C4-2B (cell line): ENCODE data around the gene SCFD2.
"Not testable (repeated sequence)": the region's sequence is repeated elsewhere in the genome, so short reads cannot be mapped to it uniquely, and the experiment has no call there.

Source experiments
- CTCF ChIP-seq: fragments of 450-650 bp; conservative IDR thresholded peaks from 2 replicates; pipeline ENCODE4 v1.5.1; 2017; ENCODE audit warnings: mild to moderate bottlenecking
- ZFX ChIP-seq: fragments of 450-650 bp; IDR thresholded peaks from 2 replicates; pipeline ENCODE4 v1.6.1; 2017

- not testable (repeated sequence) for TF ChIP-seq CTCF, ZFX
These were observed 30.9 kb downstream of the SCFD2 start for GRCh38 chr4:53334916-53335315.
